Caco-2 (cell line): Measurements from ENCODE around the gene ADAMTS19. TPM values are rescaled to one million over a fixed set of nuclear protein-coding genes. Genes with fewer than 3 reads are reported as not detected.
A peak's percentile ranks its signal among the peaks of the same experiment; 100 is the strongest.

Experiments used
- BruUV-seq: library from RNA; stranded (reverse); fragments of 400-500 nt; replicated peaks from 2 replicates; lab custom pipeline; 2021; lab: Mats Ljungman, UMichigan
- CTCF ChIA-PET: fragments of 300-600 bp; sonication (Branson Sonifier 250); formaldehyde crosslinking; loops from one replicate; lab custom pipeline; 2022; ENCODE audit warnings: antibody characterized with exemption; lab: Charles Lee
- POLR2A ChIA-PET: fragments of 300-600 bp; sonication (Branson Sonifier 250); formaldehyde crosslinking; loops from one replicate; lab custom pipeline; 2022; ENCODE audit warnings: antibody characterized with exemption; lab: Charles Lee
- DNase-seq, 2 experiments: peaks; one replicate each; pipeline versions ENCODE4 v3.0.0 to v3.0.0-alpha.2; 2020 to 2022
- H3K27me3 ChIP-seq: replicated peaks from 2 replicates; pipeline ENCODE4 v1.6.0; 2011; ENCODE audit warnings: low read length; ENCODE audit not compliant: control insufficient read depth, insufficient read depth
- H3K36me3 ChIP-seq: 2 replicates; pipeline ENCODE4 v1.5.1; 2011; ENCODE audit warnings: low read length; ENCODE audit not compliant: control insufficient read depth, insufficient read depth
- H3K4me1 ChIP-seq: fragments of 250-450 bp; sonication (Bioruptor Pico); 2 replicates; pipeline ENCODE4 v1.5.1; 2020; ENCODE audit warnings: mild to moderate bottlenecking
- H3K4me3 ChIP-seq: 2 replicates; pipeline ENCODE4 v1.5.1; 2011; ENCODE audit warnings: low read depth, mild to moderate bottlenecking, control low read depth, low read length
- H3K9me3 ChIP-seq: fragments of 250-450 bp; sonication (Bioruptor Pico); 2 replicates; pipeline ENCODE4 v1.5.1; 2020; ENCODE audit warnings: mild to moderate bottlenecking, moderate library complexity
- H3K27ac Mint-ChIP-seq: one replicate; pipeline ENCODE4 v1.8.0; 2022; ENCODE audit warnings: mixed read lengths; ENCODE audit not compliant: unreplicated experiment
- H3K27me3 Mint-ChIP-seq: one replicate; pipeline ENCODE4 v1.8.0; 2022; ENCODE audit warnings: mixed read lengths; ENCODE audit not compliant: insufficient read depth, unreplicated experiment
- H3K36me3 Mint-ChIP-seq: one replicate; pipeline ENCODE4 v1.8.0; 2022; ENCODE audit warnings: mild to moderate bottlenecking, mixed read lengths; ENCODE audit not compliant: insufficient read depth, unreplicated experiment
- H3K4me1 Mint-ChIP-seq: one replicate; pipeline ENCODE4 v1.8.0; 2022; ENCODE audit warnings: low read depth, mixed read lengths; ENCODE audit not compliant: unreplicated experiment
- H3K4me3 Mint-ChIP-seq: one replicate; pipeline ENCODE4 v1.8.0; 2022; ENCODE audit warnings: mild to moderate bottlenecking, moderate library complexity, mixed read lengths; ENCODE audit not compliant: unreplicated experiment
- H3K9me3 Mint-ChIP-seq: one replicate; pipeline ENCODE4 v1.8.0; 2022; ENCODE audit warnings: mixed read lengths; ENCODE audit not compliant: unreplicated experiment
- CTCF ChIP-seq, 2 experiments: fragments of 200-600 bp in 1 of 2; IDR thresholded peaks; 1 replicate in 1 of 2; 2 replicates in 1 of 2; pipeline versions ENCODE4 v1.5.1 to v1.8.0; 2011 to 2022; ENCODE audit warnings: antibody characterized with exemption in 1 of 2, control low read depth in 1 of 2, inconsistent platforms in 1 of 2, low read depth in 1 of 2, low read length in 1 of 2, mild to moderate bottlenecking in 1 of 2, moderate library complexity in 1 of 2; ENCODE audit not compliant: insufficient read depth in 1 of 2, severe bottlenecking in 1 of 2, unreplicated experiment in 1 of 2
- intact Hi-C: fragments of 100-400 bp; cut with micrococcal nuclease; formaldehyde crosslinking; loops from one replicate; pipeline ENCODE4 v1.10.0; 2022; ENCODE audit not compliant: unreplicated experiment
- total RNA-seq: library from RNA; stranded (reverse); gene quantifications from 2 replicates; pipeline ENCODE4 v1.2.3, GENCODE V29; 2022

Gene ADAMTS19
- total RNA-seq, 1 experiment from 2014 or later, result 0.95 TPM

DNA sequence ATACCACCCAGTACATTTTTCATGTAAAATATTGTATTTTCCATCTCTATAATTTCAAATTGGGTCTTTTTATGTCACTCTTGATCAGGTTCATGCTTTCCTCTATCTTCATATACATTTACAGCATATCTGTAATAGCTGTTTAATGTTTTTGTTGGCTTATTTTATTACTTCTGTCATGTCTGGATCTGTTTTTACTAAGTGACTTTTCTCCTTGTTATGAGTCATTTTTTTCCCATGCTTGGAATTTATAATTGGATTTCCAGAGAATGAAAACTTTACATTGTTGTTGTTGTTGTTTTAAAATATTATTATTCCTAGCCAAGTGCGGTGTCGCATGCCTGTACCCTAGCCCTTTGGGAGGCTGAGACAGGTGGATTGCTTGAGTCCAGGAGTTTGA lies 5.6 kb upstream of the ADAMTS19 start:
- CTCF ChIA-PET, result no interaction called here
- H3K27me3 ChIP-seq, result peaks cover 1% of the 10 kb centered on the region
- H3K9me3 ChIP-seq, result no peaks in the 10 kb centered on the region
- no peak overlapping the region for H3K4me3 ChIP-seq
- intact Hi-C loops, result no loop called here
- POLR2A ChIA-PET, result no interaction called here
- DNase-seq, result no peak
- H3K27ac Mint-ChIP-seq, result no peak overlapping the region
- no peaks in the 10 kb centered on the region for H3K9me3 Mint-ChIP-seq
- no TSS peak for BruUV-seq
- H3K36me3 ChIP-seq, result no peaks in the 10 kb centered on the region
- no peak overlapping the region for H3K4me3 Mint-ChIP-seq
- H3K4me1 Mint-ChIP-seq, result no peaks in the 10 kb centered on the region
- peaks cover 20% of the 10 kb centered on the region for H3K27me3 Mint-ChIP-seq
- no peak for TF ChIP-seq CTCF (IDR thresholded peaks at IDR 0.05; ENCODE audit: insufficient read depth in 1 of 2, low read depth in 1 of 2, low read length in 1 of 2, severe bottlenecking in 1 of 2, unreplicated experiment in 1 of 2)
- no peaks in the 10 kb centered on the region for H3K4me1 ChIP-seq
- H3K36me3 Mint-ChIP-seq, result no peaks in the 10 kb centered on the region

DNA sequence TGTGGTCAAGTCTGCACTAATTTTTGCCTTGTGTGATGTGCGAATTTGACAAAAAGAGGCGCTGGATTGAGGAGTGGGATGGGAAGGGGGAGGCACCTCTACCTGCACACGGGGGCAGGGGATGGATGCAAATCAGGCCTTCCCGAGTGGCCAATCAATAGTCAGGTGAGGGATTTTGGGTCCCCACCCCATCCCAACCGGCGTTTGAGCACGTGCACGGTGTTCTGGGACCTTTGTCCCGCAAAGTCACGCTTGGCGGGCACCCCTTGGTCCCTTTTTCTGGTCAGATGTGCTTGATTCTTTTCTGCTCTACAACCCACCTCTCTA lies 685 bp upstream of the ADAMTS19 start:
- CTCF ChIA-PET, result no interaction called here
- H3K27ac Mint-ChIP-seq, result no peak overlapping the region
- POLR2A ChIA-PET, result no interaction called here
- Histone ChIP-seq H3K36me3 (no peaks in the 10 kb centered on the region), H3K4me3 (peak overlapping the region; percentile 40), H3K4me1 (no peaks in the 10 kb centered on the region; the same call in 1 of the 2 replicates), H3K27me3 (peaks cover 3% of the 10 kb centered on the region), H3K9me3 (no peaks in the 10 kb centered on the region)
- H3K4me1 Mint-ChIP-seq, result no peaks in the 10 kb centered on the region
- BruUV-seq, result no TSS peak
- peak in 1 of 2 experiments; percentile 39 for DNase-seq
- TF ChIP-seq CTCF (IDR thresholded peaks at IDR 0.05; ENCODE audit: insufficient read depth in 1 of 2, low read depth in 1 of 2, low read length in 1 of 2, severe bottlenecking in 1 of 2, unreplicated experiment in 1 of 2), result no peak
- H3K36me3 Mint-ChIP-seq, result peaks cover 12% of the 10 kb centered on the region
- H3K27me3 Mint-ChIP-seq, result peaks cover 25% of the 10 kb centered on the region
- no peaks in the 10 kb centered on the region for H3K9me3 Mint-ChIP-seq
- intact Hi-C loops, result no loop called here
- H3K4me3 Mint-ChIP-seq, result peak overlapping the region; percentile 78

- no peaks in the 10 kb centered on the region for H3K9me3 ChIP-seq
- H3K27ac Mint-ChIP-seq, result no peak overlapping the region
- H3K27me3 Mint-ChIP-seq, result peaks cover 25% of the 10 kb centered on the region
- H3K36me3 ChIP-seq, result no peaks in the 10 kb centered on the region
- peaks cover 3% of the 10 kb centered on the region for H3K27me3 ChIP-seq
- peak overlapping the region; percentile 78 for H3K4me3 Mint-ChIP-seq
- intact Hi-C loops, result loop anchor here (5.0 to 10.0 kb wide), 2 partner anchors 48 to 96 kb away; no protein-coding TSS in a partner anchor
- DNase-seq, result no peak
- no TSS peak for BruUV-seq
- CTCF ChIA-PET, result interaction anchor here (0.7 to 0.8 kb wide), 3 partner anchors 38 to 421 kb away, joined by 3 to 6 read pairs (median 5); no protein-coding TSS in a partner anchor
- peaks cover 12% of the 10 kb centered on the region for H3K36me3 Mint-ChIP-seq
- POLR2A ChIA-PET, result no interaction called here
- H3K9me3 Mint-ChIP-seq, result no peaks in the 10 kb centered on the region
- H3K4me1 ChIP-seq, result no peaks in the 10 kb centered on the region; the same call in 1 of the 2 replicates
- no peak for TF ChIP-seq CTCF (IDR thresholded peaks at IDR 0.05; ENCODE audit: insufficient read depth in 1 of 2, low read depth in 1 of 2, low read length in 1 of 2, severe bottlenecking in 1 of 2, unreplicated experiment in 1 of 2)
- H3K4me1 Mint-ChIP-seq, result no peaks in the 10 kb centered on the region
- peak overlapping the region; percentile 40 for H3K4me3 ChIP-seq
Measured at GRCh38 chr5:129460672-129460935, 506 bp downstream of the ADAMTS19 start.
